PFSK-1 (cell line): Measurements from ENCODE around the gene KNSTRN.

Experiments used
- FOXP2 ChIP-seq: optimal IDR thresholded peaks from 2 replicates; pipeline ENCODE3; 2011; ENCODE audit warnings: borderline replicate concordance, control low read depth, inconsistent platforms; ENCODE audit not compliant: insufficient read depth; ENCODE audit errors: extremely low read length, extremely low read depth
- POLR2AphosphoS5 ChIP-seq: IDR thresholded peaks from 2 replicates; pipeline ENCODE4 v1.6.1; 2012; ENCODE audit warnings: low read depth, mild to moderate bottlenecking, control low read depth, low read length, moderate library complexity
- REST ChIP-seq, 2 experiments: IDR thresholded peaks; 2 replicates each; pipeline versions ENCODE4 v1.6.1 to v1.8.0; 2011 to 2012; ENCODE audit warnings: low read depth in 2 of 2, low read length in 2 of 2, control low read depth in 1 of 2, inconsistent platforms in 1 of 2, mild to moderate bottlenecking in 1 of 2, moderate library complexity in 1 of 2; ENCODE audit not compliant: insufficient read depth in 1 of 2
- SIN3A ChIP-seq: IDR thresholded peaks from 2 replicates; pipeline ENCODE4 v1.6.1; 2012; ENCODE audit warnings: mild to moderate bottlenecking, low read length, moderate library complexity, borderline replicate concordance; ENCODE audit not compliant: insufficient read depth
- TAF1 ChIP-seq: IDR thresholded peaks from 2 replicates; pipeline ENCODE4 v1.6.1; 2012; ENCODE audit warnings: low read length, control low read depth, borderline replicate concordance; ENCODE audit not compliant: insufficient read depth

Gene KNSTRN

DNA sequence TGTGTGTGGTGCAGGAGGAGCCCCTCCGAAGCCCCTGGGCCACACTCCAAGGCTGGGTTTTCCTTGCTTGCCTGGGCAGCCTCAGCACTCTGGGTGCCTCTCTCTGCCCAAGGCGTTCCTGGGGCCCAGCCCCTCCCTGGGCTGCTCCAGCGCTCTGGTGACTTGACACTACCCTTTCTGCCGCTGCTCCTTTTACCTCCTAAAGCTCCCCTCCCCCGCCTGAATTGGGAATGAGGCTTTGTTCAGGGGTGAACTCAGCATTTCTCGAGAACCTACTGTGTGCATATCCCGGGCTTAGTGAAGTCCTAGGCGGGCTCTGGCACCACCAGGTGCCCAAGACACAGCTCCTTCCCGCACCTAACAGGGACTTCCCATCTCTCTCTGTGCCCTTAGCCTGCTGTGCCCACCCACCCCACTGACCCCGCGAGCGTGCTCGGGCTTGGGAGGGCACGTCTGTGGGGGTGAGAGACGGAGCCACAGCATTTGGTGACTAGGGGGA lies 57.0 kb downstream of the KNSTRN start:
- TF ChIP-seq POLR2AphosphoS5 (no peak), TAF1 (no peak), SIN3A (no peak), FOXP2 (peak; percentile 2)

GRCh38 chr15:40439960-40440742 lies 57.6 kb downstream of the KNSTRN start:
- TF ChIP-seq TAF1 (no peak), POLR2AphosphoS5 (0 out of 2 replicates have a peak, but pooled peaks have one; percentile 4)

DNA sequence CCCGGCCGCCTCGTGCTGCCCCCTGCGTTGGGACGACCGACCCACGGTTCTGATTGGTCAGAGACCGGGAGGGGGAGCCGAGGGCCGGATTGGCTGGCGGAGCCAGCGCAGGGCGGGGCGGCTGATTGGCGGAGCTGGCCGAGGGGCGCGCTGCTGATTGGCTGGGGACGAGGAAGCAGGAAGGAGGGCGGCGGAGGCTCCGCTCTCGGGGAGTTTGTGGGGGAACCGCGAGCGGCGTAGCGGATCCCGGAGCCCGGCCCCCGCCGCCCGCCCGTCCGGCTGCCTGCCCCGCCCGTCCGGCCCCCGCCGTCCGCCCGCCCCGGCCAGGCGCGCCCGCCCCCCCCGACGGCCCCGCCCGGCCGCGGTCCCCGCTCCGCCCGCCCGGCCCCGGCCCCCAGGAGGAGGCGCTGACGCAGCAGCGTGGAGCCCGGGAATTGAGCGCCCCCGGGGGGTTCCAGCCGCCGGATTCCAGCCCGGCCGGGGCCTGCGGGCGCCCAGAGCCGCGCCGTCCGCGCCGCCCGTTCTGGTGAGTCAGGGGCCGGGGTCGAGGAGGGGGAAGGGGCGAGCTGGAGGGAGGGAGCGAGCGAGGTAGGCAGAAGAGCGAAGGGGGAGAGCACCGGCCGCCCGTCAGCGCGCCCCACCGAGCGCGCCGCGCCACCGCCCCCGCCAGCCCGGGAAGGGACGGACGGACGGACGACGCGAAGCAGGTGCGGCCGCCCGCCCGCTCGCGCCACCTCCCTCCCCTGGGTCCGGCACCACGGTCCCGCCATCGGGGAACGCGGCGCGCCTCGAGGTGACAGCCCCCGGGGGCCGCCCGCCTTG lies 58.4 kb downstream of the KNSTRN start, which contains the start of gene BAHD1:
TSS of gene BAHD1 (plus strand) at position 211 of the 822 bp plus-strand sequence. CDS start 17,512 bp downstream, outside the sequence.
- no peak for TF ChIP-seq REST (IDR thresholded peaks at IDR 0.05; ENCODE audit: insufficient read depth in 1 of 2, low read depth in 2 of 2, low read length in 2 of 2)
- TF ChIP-seq TAF1: no peak
- no peak for TF ChIP-seq FOXP2
- TF ChIP-seq SIN3A: no peak
- TF ChIP-seq POLR2AphosphoS5: no peak

- TF ChIP-seq FOXP2: no peak
- no peak for TF ChIP-seq REST (IDR thresholded peaks at IDR 0.05; ENCODE audit: insufficient read depth in 1 of 2, low read depth in 2 of 2, low read length in 2 of 2)
- no peak for TF ChIP-seq POLR2AphosphoS5
- no peak for TF ChIP-seq TAF1
- no peak; the same call in 1 of the 2 replicates for TF ChIP-seq SIN3A
These were observed 59.3 kb downstream of the KNSTRN start for GRCh38 chr15:40441565-40442531.

DNA sequence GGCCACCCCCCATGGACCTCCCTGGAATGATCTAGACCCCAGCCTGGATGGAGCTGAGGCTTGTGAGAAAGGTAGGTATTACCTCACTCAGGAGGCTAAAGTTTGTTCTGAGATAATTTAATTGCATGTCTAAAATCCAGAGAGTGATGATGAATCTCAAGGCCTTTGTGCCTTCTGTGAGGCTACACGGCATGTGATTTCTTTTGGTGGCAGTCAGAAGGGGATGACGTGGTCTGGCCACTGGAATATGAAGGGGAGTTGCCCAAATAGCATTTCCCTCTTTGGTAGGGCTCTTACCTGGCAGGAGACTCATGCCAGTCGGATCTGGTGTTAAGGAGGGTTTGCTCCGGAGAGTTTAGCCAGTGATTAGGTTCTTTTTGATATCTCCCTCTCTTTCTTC lies 60.7 kb downstream of the KNSTRN start:
- TF ChIP-seq SIN3A: no peak
- no peak; the same call in 1 of the 2 replicates for TF ChIP-seq POLR2AphosphoS5
- no peak for TF ChIP-seq REST (IDR thresholded peaks at IDR 0.05; ENCODE audit: insufficient read depth in 1 of 2, low read depth in 2 of 2, low read length in 2 of 2)
- TF ChIP-seq FOXP2: no peak
- no peak for TF ChIP-seq TAF1
